GM12872 (cell line): Measurements from ENCODE around the gene FSD1.

Experiments used
- CTCF ChIP-seq: IDR thresholded peaks from 3 replicates; pipeline ENCODE4 v1.5.1; 2011; ENCODE audit warnings: low read depth, mild to moderate bottlenecking, low read length, moderate library complexity; ENCODE audit not compliant: insufficient read depth

FSD1 gene

DNA sequence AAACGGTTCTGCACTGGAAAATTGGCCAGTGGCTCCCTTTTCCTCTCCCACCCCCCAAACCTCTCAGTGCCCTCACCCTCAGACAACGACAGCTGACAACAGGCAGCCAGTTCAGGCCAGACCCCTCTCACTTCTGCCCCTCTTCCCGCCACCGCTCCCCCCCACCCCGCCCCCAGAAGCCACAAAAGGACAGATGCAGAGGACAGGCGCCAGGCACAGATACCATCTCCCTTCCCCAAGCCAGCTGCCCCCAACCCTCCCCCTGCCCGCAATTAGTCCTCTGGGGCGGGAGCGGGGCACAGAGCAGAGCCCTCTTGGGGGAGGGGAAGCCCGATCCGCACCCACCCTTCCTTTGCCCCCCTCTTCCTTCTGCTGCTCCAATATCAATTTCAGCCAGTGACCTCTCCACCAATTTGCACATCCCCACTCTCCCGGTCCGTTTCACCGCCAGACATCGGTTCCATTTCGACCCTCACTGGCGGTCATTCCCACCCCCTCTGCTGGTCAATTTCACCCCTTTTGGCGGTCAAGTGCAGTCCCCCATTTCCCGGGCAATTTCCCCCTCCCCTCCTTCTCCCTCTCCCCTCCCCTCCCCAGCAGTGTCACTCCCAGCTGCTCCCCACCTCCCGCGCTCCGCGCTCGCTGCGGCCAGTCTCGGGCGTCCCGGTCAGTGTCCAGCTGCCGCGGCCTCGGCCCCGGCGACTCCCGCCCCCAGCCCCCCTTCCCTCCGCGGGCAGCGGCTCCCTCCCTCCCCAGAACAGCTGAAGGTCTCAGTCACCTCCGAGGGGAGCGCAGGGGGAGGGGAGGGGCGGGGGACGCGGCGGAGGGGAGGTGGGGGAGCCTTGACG is 25.8 kb upstream of the FSD1 start, which contains the start of gene SHD:
Gene SHD, plus strand, starts transcription at position 848 of the 848 bp plus-strand sequence. CDS start 798 bp downstream, outside the sequence.
- no peak for TF ChIP-seq CTCF

- no peak for TF ChIP-seq CTCF
Observed at GRCh38 chr19:4279267-4279529, 25.2 kb upstream of the FSD1 start.

DNA sequence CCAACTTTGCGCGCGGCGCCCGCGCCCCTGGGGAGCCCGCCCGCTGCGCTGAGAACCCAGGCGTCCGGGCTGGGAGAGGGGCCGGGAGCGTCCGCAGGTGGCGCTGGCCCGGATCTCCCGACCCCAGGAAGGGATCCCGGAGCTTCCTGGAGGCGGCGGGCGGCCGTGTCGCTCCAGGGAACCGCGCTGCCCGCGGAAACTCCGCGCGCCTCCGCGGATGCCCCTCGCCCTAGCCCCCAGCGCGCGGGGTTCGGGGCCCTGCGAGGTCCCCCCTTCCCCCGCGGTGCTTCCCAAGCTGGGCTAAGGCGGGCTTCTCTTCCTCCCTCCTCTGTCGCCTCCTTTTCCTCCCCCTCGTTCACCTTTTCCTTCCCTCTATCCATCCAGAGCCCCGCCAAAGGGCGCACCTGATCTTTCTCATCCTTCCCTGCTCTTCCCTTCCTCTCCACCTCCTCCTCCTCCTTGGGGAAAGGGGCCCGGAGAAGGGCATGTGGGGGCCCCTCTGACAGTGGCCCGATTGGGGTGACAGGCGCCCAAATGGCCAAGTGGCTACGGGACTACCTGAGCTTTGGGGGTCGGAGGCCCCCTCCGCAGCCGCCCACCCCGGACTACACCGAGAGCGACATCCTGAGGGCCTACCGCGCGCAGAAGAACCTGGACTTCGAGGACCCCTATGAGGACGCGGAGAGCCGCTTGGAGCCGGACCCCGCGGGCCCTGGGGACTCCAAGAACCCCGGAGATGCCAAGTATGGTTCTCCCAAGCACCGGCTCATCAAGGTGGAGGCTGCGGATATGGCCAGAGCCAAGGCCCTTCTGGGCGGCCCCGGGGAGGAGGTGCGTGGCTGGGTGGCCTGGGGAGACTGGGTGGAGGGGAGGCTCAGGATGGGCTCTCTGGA is 24.6 kb upstream of the FSD1 start:
- TF ChIP-seq CTCF: no peak

DNA sequence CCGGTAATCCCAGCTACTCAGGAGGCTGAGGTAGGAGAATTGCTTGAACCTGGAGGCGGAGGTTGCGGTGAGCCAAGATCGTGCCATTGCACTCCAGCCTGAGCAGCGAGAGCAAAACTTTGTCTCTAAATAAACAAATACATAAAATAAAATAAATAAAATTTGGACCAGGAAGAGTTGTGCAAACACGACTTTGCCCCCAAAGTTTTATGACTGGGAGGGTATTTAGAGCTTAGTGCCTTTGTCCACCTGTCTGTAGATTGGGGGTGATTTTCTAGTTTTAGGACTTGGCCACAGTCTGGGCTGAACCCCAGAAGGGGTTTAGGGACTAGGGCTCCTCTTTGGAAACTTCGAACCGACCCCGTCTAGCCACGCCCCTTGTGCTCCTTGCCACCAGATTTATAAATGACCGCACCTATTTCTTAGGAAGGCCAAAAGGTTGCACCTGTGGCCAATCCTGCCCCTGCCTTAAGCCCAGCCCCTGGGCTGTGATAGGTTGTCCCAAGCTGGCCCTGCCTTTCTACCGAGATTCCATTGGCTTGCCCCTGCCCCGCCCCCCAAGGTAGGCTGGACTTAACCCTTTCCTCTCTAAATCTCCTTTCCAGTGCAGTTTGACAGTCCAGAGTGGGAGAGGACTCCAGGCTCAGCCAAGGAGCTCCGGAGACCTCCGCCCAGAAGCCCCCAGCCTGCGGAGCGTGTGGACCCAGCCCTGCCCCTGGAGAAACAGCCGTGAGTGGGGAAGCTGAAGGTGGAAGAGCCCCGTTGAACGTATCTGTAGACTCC is 20.0 kb upstream of the FSD1 start:
- TF ChIP-seq CTCF: no peak

DNA sequence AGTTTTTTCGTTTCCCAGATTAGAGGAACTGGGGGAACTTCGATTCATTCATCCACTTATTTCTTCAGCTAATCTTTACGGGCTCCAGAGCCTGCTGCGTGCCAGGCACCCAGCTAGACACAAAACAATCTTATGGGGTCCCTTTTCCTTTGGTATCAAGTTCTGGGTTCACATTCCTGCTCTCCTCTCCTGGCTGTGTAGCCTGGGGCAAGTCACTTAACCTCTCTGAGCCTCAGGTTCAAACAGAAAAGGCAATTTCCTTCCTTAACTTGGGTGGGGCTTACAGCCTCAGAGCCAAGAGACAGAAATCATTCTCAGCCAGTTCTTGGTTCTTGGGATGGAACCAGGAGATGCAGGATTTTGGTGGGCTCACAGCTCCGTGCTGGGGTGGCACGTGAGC is 19.4 kb upstream of the FSD1 start:
- no peak for TF ChIP-seq CTCF

GRCh38 chr19:4288091-4288777 is 16.2 kb upstream of the FSD1 start:
- no peak for TF ChIP-seq CTCF
